Bronchial epithelial cell (primary cell): ENCODE data around the gene OSBPL3. TPM values are rescaled to one million over a fixed set of nuclear protein-coding genes. Genes with fewer than 3 reads are reported as not detected.

Source experiments
- DNase-seq: peaks from one replicate; pipeline ENCODE4 v3.0.0-alpha.2; 2010; ENCODE audit warnings: low read depth
- FAIRE-seq: peaks from 2 replicates; lab custom pipeline; 2011; peaks lifted over from hg19 to GRCh38; lab: Jason Lieb, UNC
- H3K27me3 ChIP-seq: 2 replicates; pipeline ENCODE4 v1.5.1; 2011; ENCODE audit warnings: low read length; ENCODE audit not compliant: control insufficient read depth, insufficient read depth
- H3K36me3 ChIP-seq: 2 replicates; pipeline ENCODE4 v1.5.1; 2011; ENCODE audit warnings: low read length; ENCODE audit not compliant: control insufficient read depth, insufficient read depth
- H3K4me3 ChIP-seq: 2 replicates; pipeline ENCODE4 v1.5.1; 2011; ENCODE audit warnings: mild to moderate bottlenecking, low read depth, low read length, control low read depth
- total RNA-seq: library from RNA; depleted of rRNA; stranded (reverse); fragments of >200 nt; gene quantifications from 2 replicates; pipeline ENCODE4 v1.2.1, GENCODE V29; 2014
- TF ChIP-seq, protein P1 (sequence below): IDR thresholded peaks from 2 replicates; pipeline ENCODE4 v1.5.1; 2011; ENCODE audit warnings: mild to moderate bottlenecking, moderate library complexity, low read length, control low read depth, inconsistent platforms; ENCODE audit not compliant: insufficient read depth, severe bottlenecking

OSBPL3 gene
- total RNA-seq, 1 donor from 2014 or later, result 25.0 TPM

DNA sequence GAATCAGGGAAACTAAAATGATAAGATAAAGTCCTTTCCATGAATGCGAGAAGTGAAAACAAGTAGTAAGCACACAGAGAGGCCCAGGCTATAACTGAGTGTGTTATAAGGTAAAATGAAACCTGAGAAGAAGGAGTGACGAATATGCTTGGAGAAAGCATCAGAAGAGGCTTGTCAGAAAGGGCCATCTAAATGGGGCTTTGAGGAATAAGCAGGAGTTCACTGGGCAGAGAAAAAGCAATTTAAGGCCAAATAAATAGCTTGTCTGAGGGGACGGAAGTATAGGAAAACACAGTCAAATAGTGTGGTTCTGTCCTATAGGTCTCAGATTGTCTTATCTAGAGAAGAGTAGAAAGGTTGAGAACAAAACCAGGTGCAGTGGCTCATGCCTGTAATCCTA, 163.1 kb downstream of the OSBPL3 start:
- no peak for DNase-seq
- no peak for FAIRE-seq
- TF ChIP-seq, protein P1, sequence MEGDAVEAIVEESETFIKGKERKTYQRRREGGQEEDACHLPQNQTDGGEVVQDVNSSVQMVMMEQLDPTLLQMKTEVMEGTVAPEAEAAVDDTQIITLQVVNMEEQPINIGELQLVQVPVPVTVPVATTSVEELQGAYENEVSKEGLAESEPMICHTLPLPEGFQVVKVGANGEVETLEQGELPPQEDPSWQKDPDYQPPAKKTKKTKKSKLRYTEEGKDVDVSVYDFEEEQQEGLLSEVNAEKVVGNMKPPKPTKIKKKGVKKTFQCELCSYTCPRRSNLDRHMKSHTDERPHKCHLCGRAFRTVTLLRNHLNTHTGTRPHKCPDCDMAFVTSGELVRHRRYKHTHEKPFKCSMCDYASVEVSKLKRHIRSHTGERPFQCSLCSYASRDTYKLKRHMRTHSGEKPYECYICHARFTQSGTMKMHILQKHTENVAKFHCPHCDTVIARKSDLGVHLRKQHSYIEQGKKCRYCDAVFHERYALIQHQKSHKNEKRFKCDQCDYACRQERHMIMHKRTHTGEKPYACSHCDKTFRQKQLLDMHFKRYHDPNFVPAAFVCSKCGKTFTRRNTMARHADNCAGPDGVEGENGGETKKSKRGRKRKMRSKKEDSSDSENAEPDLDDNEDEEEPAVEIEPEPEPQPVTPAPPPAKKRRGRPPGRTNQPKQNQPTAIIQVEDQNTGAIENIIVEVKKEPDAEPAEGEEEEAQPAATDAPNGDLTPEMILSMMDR, result no peak
- peaks cover 5% of the 10 kb centered on the region for H3K36me3 ChIP-seq
- H3K27me3 ChIP-seq, result no peaks in the 10 kb centered on the region
- no peak overlapping the region for H3K4me3 ChIP-seq

DNA sequence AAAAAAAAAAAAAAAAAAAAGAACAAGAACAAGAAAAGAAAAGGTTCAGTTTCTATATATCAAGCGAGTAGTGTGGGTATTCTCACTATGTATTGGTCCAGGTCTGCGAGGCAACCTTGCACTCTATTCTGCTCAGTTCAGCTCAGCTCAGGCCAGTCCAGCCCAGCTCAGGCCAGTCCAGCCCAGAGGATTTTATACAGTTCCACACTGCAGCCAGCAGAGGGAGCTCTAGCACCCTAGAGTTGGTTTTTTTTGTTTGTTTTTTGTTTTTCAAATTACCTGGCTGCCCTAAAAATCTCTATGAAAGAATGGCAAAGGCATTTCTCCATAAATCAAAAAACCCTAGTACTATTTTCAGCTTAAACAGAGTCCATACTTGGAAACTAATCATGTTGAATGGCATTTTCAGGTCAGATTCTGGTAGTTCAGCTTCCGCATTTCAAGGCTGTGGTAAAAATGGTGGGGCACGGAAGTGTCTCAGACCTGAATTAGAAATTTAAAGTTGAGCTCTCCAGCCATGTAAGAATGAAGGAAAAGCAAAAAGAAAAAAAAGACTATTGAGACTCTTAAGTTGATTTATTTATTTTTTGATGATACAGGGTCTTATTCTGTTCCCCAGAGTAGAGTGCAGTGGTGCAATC, 167.6 kb downstream of the OSBPL3 start:
- Histone ChIP-seq H3K27me3 (no peaks in the 10 kb centered on the region), H3K4me3 (no peak overlapping the region), H3K36me3 (peaks cover 8% of the 10 kb centered on the region)
- DNase-seq, result peak; percentile 36
- FAIRE-seq, result no peak
- TF ChIP-seq, protein P1, result peak; percentile 87

DNA sequence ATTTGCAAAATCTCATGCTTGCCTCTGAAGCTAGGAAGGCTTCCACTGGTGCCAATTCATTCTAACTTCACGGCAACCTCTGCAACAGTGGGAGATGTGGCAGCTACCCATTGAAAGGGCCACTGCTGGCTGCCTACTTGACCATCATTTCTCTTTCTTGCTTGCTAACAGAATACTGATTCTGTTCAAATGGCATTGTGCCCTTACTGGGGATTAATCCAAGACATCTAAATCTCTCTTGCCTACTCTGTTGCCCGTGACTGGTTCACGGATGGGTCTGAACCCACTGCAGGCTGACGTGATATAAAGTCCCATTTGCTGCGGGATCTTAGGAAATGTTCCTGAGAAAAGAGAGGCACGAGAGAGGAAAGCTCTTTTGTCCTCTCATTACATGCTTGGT, 171.5 kb downstream of the OSBPL3 start:
- Histone ChIP-seq H3K4me3 (no peak overlapping the region), H3K27me3 (no peaks in the 10 kb centered on the region), H3K36me3 (peaks cover 8% of the 10 kb centered on the region)
- FAIRE-seq, result no peak
- TF ChIP-seq, protein P1, result no peak
- no peak for DNase-seq

DNA sequence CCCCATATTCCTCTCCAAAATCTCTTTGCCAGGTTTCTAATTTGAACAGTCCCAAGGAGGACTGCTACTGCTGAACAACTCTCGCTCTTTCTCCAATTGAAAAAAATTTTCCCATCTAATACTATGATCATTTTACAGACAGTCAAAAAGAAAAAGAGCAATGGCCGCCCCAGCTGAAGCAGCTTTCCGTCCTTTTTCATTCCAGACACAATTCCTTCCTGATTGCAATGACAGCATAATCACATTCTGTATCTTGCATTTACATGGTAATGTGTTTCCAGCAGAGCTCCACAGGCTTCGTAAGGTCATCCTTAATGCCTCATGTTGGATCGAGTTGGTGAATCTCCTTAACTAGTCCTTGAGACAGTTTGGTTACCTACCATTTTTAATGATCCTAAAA, 177.7 kb downstream of the OSBPL3 start:
- no peak for FAIRE-seq
- Histone ChIP-seq H3K4me3 (no peak overlapping the region), H3K36me3 (peaks cover 10% of the 10 kb centered on the region), H3K27me3 (no peaks in the 10 kb centered on the region)
- TF ChIP-seq, protein P1, result no peak
- no peak for DNase-seq

DNA sequence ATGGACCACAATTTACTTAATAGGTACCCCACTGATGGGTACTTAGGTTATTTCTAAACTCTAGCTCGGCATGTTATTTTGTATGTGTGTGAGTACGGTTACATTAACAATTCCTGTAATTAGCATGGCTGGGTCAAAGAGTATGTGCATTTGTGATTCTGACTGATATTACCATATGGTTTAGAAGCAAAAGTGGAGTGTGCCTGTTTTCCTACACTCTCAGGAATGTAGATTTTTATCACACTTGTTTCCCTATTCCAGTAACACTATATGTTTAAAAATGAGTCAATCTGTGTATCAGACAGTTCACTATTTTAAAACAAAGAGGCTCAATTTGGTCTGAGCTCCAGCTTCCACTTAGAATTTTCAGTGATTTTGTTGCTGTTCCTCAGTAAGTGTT, 178.1 kb downstream of the OSBPL3 start:
- DNase-seq, result no peak
- H3K36me3 ChIP-seq, result peaks cover 10% of the 10 kb centered on the region
- H3K4me3 ChIP-seq, result no peak overlapping the region
- H3K27me3 ChIP-seq, result no peaks in the 10 kb centered on the region
- TF ChIP-seq, protein P1, result no peak
- FAIRE-seq, result no peak

DNA sequence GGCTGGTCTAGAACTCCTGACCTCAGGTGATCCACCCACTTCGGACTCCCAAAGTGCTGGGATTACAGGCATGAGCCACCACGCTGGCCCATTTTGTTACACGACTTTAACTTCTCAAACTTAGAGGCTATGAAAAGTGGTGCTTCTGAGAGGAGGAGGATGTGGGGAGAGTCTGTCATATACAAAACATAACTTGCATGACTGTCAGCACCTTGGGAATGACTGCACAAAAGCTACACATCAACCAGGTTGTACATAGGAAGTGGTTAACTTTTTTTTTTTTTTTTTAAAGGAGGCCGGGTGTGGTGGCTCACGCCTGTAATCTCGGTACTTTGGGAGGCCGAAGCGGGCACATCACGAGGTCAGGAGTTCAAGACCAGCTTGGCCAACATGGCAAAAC, 179.3 kb downstream of the OSBPL3 start:
- TF ChIP-seq, protein P1, result no peak
- peaks cover 10% of the 10 kb centered on the region for H3K36me3 ChIP-seq
- FAIRE-seq, result no peak
- no peak for DNase-seq
- no peak overlapping the region for H3K4me3 ChIP-seq
- H3K27me3 ChIP-seq, result no peaks in the 10 kb centered on the region
